Measurements from ENCODE around the gene ZNF672. TPM values are rescaled to one million over a fixed set of nuclear protein-coding genes. Genes with fewer than 3 reads are reported as not detected.

ZNF672 gene
- total RNA-seq, 1 experiment from 2014 or later, result 29.1 TPM

- no peaks in the 10 kb centered on the region for H3K9me3 Mint-ChIP-seq (ENCODE audit: unreplicated experiment)
- H3K36me3 Mint-ChIP-seq (ENCODE audit: insufficient read depth, unreplicated experiment), result no peaks in the 10 kb centered on the region
- DNase-seq, result no peak
- no peak overlapping the region for H3K27ac Mint-ChIP-seq (ENCODE audit: unreplicated experiment)
- no TSS peak for BruUV-seq (replicated peaks)
- ChIA-PET POLR2A (no interaction called here), CTCF (no interaction called here)
- Histone ChIP-seq H3K36me3 (ENCODE audit: control insufficient read depth, insufficient read depth, low read length) (no peaks in the 10 kb centered on the region), H3K9me3 (no peaks in the 10 kb centered on the region), H3K4me3 (ENCODE audit: low read depth, low read length) (no peak overlapping the region), H3K4me1 (peaks cover 5% of the 10 kb centered on the region; the same call in 1 of the 2 replicates), H3K27me3 (replicated peaks; ENCODE audit: control insufficient read depth, insufficient read depth, low read length) (no peaks in the 10 kb centered on the region)
- peaks cover 12% of the 10 kb centered on the region for H3K4me1 Mint-ChIP-seq (ENCODE audit: low read depth, unreplicated experiment)
- intact Hi-C loops (cut with micrococcal nuclease; ENCODE audit: unreplicated experiment), result no loop called here
- no peak overlapping the region for H3K4me3 Mint-ChIP-seq (ENCODE audit: unreplicated experiment)
- TF ChIP-seq CTCF (IDR thresholded peaks at IDR 0.05; ENCODE audit: insufficient read depth in 1 of 2, low read depth in 1 of 2, low read length in 1 of 2, severe bottlenecking in 1 of 2, unreplicated experiment in 1 of 2), result no peak
- peaks cover 4% of the 10 kb centered on the region for H3K27me3 Mint-ChIP-seq (ENCODE audit: insufficient read depth, unreplicated experiment)
These were observed 56.8 kb downstream of the ZNF672 start for GRCh38 chr1:248894837-248895236.

- CTCF ChIA-PET, result interaction anchor here (0.6 kb wide), 1 partner anchor 9 kb away, joined by 6 read pairs; no protein-coding TSS in a partner anchor
- H3K27me3 ChIP-seq (replicated peaks; ENCODE audit: control insufficient read depth, insufficient read depth, low read length), result no peaks in the 10 kb centered on the region
- TF ChIP-seq CTCF (IDR thresholded peaks at IDR 0.05; ENCODE audit: insufficient read depth in 1 of 2, low read depth in 1 of 2, low read length in 1 of 2, severe bottlenecking in 1 of 2, unreplicated experiment in 1 of 2), result no peak
- no peak overlapping the region for H3K4me3 ChIP-seq (ENCODE audit: low read depth, low read length)
- DNase-seq, result no peak
- Mint-ChIP-seq H3K4me3 (ENCODE audit: unreplicated experiment) (no peak overlapping the region), H3K27me3 (ENCODE audit: insufficient read depth, unreplicated experiment) (peaks cover 11% of the 10 kb centered on the region), H3K4me1 (ENCODE audit: low read depth, unreplicated experiment) (peaks cover 6% of the 10 kb centered on the region), H3K36me3 (ENCODE audit: insufficient read depth, unreplicated experiment) (no peaks in the 10 kb centered on the region), H3K27ac (ENCODE audit: unreplicated experiment) (no peak overlapping the region), H3K9me3 (ENCODE audit: unreplicated experiment) (no peaks in the 10 kb centered on the region)
- intact Hi-C loops (cut with micrococcal nuclease; ENCODE audit: unreplicated experiment), result no loop called here
- no TSS peak for BruUV-seq (replicated peaks)
- H3K4me1 ChIP-seq, result peaks cover 1% of the 10 kb centered on the region; the same call in 1 of the 2 replicates
- no peaks in the 10 kb centered on the region for H3K9me3 ChIP-seq
- POLR2A ChIA-PET, result no interaction called here
- H3K36me3 ChIP-seq (ENCODE audit: control insufficient read depth, insufficient read depth, low read length), result no peaks in the 10 kb centered on the region
These were observed 59.7 kb downstream of the ZNF672 start for GRCh38 chr1:248897412-248898337.

Small RNA genes within 50 kb of the gene (microRNA-seq; reads per million reads assigned to microRNA genes)
- gene MIR3124, result not detected

Other genes starting within 250 kb of the ZNF672 start
- not detected in 2 replicates for gene OR2T10, start 240.5 kb upstream of the ZNF672 start, total RNA-seq (2022)
- not detected in 2 replicates for gene OR2T11, start 203.1 kb upstream of the ZNF672 start, total RNA-seq (2022)
- not detected in 2 replicates for gene OR2T35, start 192.9 kb upstream of the ZNF672 start, total RNA-seq (2022)
- gene OR2T27, start 182.7 kb upstream of the ZNF672 start, total RNA-seq (2022), result not detected in 2 replicates
- not detected in 2 replicates for gene OR14I1, start 135.5 kb upstream of the ZNF672 start, total RNA-seq (2022)
- gene LYPD8, start 82.5 kb upstream of the ZNF672 start, total RNA-seq (2022), result not detected in 2 replicates
- gene SH3BP5L, start 12.3 kb upstream of the ZNF672 start, total RNA-seq (2022), result 21.3 and 22.4 TPM in 2 replicates
- gene ZNF692, start 20.9 kb downstream of the ZNF672 start, total RNA-seq (2022), result 48.5 and 58.4 TPM in 2 replicates
- 6.7 and 7.0 TPM in 2 replicates for gene PGBD2, start 68.0 kb downstream of the ZNF672 start, total RNA-seq (2022)

Measured in Caco-2 (cell line).